Choroid plexus epithelial cell (primary cell): ENCODE measurements around the gene G0S2.
A peak's percentile ranks its signal among the peaks of the same experiment; 100 is the strongest.

Experiments
- DNase-seq: peaks from one replicate; pipeline ENCODE4 v3.0.0-alpha.2; 2010; ENCODE audit warnings: low read depth
- H3K4me3 ChIP-seq: 2 replicates; pipeline ENCODE4 v1.5.1; 2011; ENCODE audit warnings: low read depth, mild to moderate bottlenecking, control low read depth, low read length, moderate library complexity
- TF ChIP-seq, protein P1 (sequence below): conservative IDR thresholded peaks from 2 replicates; pipeline ENCODE4 v1.5.1; 2011; ENCODE audit warnings: low read depth, mild to moderate bottlenecking, control low read depth, inconsistent platforms, low read length, moderate library complexity

Gene G0S2

DNA sequence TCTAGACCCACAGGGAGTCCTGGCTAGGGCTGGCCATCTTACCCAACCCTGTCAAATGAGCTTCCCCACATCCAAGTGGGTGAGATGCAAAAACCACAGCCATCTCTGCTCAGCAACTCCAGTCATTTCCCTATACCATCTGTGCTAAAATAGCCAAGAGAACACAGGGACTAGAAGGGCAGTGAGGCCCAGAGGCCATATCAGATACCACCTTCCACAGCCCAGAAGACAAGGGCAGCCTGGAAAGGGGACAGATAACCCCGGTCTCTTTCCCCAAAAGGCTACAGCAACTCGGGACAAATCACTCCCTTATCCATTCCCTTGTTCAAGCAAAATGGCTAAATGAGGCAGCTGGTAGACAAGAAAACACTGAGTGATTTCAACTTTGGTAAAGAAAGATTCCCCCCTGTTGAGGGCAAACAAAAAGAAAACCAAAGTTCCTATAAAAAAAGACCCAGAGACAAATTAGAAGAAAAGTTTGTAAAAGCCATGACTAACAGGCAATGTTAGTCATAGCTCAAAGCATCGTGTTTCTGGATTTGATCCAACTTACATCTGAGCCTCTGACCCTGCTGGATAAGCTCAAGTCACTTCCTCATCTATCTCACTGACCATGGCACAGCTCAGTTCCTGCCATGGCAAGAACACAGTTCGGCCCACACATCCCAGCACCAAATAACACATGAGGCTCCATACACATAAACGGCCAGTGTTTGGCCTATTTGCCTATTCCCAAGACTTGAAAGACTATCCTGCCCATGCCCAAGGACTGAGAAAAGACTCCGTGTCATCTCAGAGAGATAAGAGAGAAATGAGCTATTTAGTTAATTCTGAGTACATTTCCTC is 26.1 kb upstream of the G0S2 start:
- DNase-seq, result peak; percentile 97

DNA sequence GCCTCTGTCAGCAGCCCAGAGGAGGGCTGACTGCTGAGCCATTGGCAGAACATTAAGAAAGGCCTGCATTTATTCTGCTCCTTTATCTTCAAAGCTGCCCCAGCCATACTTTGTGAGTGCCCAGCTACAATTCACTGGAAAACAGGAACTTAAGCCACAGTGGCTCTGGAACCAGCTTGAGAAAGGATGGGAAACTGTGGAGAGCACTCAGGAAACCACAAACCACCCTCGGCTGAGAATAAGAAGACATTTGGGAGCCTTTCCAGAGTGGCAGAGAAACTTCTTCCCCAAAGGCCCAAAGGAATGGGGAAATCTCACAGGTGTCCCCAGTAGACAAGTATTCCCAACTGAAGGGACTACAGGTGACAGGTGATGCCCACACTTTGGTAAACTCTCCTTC is 24.8 kb upstream of the G0S2 start:
- H3K4me3 ChIP-seq, result no peak overlapping the region
- TF ChIP-seq, protein P1, sequence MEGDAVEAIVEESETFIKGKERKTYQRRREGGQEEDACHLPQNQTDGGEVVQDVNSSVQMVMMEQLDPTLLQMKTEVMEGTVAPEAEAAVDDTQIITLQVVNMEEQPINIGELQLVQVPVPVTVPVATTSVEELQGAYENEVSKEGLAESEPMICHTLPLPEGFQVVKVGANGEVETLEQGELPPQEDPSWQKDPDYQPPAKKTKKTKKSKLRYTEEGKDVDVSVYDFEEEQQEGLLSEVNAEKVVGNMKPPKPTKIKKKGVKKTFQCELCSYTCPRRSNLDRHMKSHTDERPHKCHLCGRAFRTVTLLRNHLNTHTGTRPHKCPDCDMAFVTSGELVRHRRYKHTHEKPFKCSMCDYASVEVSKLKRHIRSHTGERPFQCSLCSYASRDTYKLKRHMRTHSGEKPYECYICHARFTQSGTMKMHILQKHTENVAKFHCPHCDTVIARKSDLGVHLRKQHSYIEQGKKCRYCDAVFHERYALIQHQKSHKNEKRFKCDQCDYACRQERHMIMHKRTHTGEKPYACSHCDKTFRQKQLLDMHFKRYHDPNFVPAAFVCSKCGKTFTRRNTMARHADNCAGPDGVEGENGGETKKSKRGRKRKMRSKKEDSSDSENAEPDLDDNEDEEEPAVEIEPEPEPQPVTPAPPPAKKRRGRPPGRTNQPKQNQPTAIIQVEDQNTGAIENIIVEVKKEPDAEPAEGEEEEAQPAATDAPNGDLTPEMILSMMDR, result no peak
- no peak for DNase-seq

More for the DNA sequence above, 26.1 kb upstream of the G0S2 start:
- TF ChIP-seq, protein P1, result no peak
- H3K4me3 ChIP-seq, result no peak overlapping the region

DNA sequence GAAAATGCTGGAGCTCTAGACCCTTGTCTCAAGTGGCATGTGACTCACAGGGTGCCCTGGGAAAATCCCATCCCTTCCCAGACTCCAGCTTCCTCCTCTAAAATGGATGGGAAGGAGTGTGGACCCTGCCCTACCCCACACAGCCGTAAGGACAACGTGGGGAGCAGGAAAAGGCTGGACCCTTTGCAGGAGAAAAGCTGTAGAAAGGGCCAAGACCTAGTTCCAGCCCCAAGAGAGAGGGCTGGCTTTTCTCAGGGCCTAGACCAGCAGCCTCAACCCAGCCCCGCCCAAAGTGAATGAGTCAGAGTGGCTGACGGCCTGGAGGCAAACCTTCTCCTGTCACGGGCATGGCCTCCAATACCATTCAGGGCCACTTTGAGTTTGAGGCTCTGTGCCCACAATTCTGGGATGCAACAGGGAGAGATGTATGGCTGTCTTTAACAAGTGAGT is 24.0 kb upstream of the G0S2 start:
- peak; percentile 75 for DNase-seq

DNA sequence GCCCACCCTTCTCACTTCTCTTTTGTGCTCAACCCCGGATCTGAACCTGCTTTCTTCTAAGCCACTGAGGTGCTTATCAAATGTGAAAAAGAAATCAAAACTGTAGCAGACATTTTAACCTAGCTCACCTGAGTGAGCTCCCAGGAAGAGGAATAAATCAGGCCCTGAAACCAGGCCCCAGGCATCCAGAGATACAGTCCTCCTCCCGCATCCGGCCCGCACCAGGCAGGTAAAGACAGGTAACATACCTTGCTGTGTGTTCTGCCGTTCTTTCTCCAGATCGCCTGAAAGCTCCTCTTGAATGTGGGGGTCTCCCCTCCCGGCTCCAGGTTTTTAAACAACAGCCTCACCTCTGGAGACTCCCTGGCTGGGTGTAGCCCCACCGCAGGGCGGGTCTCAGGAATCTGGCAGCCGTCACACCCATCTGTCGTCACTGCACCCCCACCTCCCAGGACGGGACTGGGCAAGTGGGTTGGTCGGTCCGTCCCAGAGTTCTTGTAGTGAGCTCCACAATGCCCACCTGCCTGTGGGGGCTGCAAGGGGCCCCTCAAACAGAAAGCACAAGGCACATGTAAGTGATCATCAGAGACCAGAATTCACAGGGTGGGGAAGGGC is 23.0 kb upstream of the G0S2 start, which contains the start of gene LAMB3:
TSS of gene LAMB3 (minus strand) at position 305 of the 615 bp plus-strand sequence. CDS start 1,481 bp downstream, outside the sequence.
- DNase-seq, result no peak
- TF ChIP-seq, protein P1, result no peak
- no peak within 1 kb of the TSS for H3K4me3 ChIP-seq

More for the DNA sequence above, 24.0 kb upstream of the G0S2 start:
- TF ChIP-seq, protein P1, result no peak
- H3K4me3 ChIP-seq, result no peak overlapping the region

DNA sequence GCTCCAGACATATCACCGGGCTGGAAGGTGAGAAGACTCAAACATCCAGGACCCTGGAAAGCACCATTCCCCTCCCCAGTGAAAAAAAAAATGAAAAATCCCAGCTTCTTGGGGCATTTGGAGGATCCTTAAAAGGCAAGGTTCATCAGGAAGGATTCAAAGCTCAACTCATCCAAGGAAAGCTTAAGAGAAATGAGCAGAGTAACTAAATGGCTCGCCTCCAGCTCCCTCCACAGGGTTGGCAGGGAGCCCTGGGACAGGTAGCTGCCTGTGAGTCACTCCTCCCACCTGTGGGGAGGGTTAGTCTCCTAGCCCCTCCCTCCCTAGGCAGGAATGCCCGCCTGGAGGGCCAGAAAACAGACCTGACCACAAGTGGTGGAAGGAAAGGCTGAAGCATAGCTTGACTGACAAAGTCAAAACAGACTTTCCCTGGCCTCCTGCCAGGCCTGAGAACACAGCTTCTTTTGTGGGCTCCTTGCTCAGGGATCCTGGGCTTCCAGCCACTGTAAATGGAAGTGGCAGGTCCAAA is 22.3 kb upstream of the G0S2 start:
- TF ChIP-seq, protein P1, result no peak
- H3K4me3 ChIP-seq, result no peak overlapping the region
- DNase-seq, result peak; percentile 86

DNA sequence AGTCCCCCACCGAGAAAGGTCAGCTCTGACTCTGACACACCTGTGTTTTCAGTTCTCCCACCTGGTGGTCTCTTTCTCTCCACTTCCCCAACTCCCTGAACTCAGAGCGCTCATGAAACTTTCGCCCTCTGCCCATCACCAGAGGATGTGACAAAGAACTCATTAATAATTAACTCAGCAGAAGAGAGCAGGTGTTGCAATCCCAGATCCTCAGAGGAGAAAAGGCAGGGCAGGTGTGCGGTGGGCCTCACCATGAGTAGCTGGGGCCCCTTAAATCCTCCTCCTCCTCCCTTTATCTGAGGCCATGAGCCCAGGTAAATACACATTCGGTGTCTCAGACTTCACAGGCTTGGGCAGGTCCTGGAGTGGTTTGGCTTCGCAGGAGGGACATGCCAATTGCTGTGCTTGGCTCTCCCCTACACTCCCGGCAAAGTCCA is 21.3 kb upstream of the G0S2 start:
- TF ChIP-seq, protein P1, result no peak
- no peak for DNase-seq
- H3K4me3 ChIP-seq, result no peak overlapping the region
